Left lung (tissue), 10 donors: ENCODE results near the gene MTA1. TPM values are rescaled to one million over a fixed set of nuclear protein-coding genes. Genes with fewer than 3 reads are reported as not detected.

Experiments
- ATAC-seq: fragments of 200-7000 bp; cut with Tn5 transposase; one replicate; pipeline ENCODE4 v1.9.1; 2020; ENCODE audit warnings: moderate library complexity
- DNase-seq, 4 donors: peaks; one replicate each; pipeline ENCODE4 v3.0.0-alpha.2; 2013 to 2020
- H3K27ac ChIP-seq, 2 donors: fragments of 200-600 bp; sonication (generic) in 1 of 2; one replicate each; pipeline versions ENCODE4 v1.5.0 to v1.8.0; 2020 to 2021
- H3K27me3 ChIP-seq, 2 donors: fragments of 200-600 bp; sonication (generic) in 1 of 2; one replicate each; pipeline versions ENCODE4 v1.5.0 to v1.8.0; 2020 to 2021
- H3K36me3 ChIP-seq, 2 donors: fragments of 200-600 bp; sonication (generic) in 1 of 2; one replicate each; pipeline versions ENCODE4 v1.5.0 to v1.8.0; 2020 to 2021
- H3K4me1 ChIP-seq, 2 donors: fragments of 200-600 bp; one replicate each; pipeline ENCODE4 v1.8.0; 2021
- H3K4me3 ChIP-seq, 2 donors: fragments of 200-600 bp; sonication (generic) in 1 of 2; one replicate each; pipeline versions ENCODE4 v1.5.0 to v1.8.0; 2020 to 2021; ENCODE audit warnings: mild to moderate bottlenecking in 1 of 2
- H3K9me3 ChIP-seq, 2 donors: fragments of 200-600 bp; sonication (generic) in 1 of 2; one replicate each; pipeline versions ENCODE4 v1.5.0 to v1.8.0; 2020 to 2021
- intact Hi-C, 2 donors: fragments of 100-400 bp; cut with DNase I; formaldehyde crosslinking; loops; one replicate each; pipeline versions ENCODE4 v1.11.2 to v1.14.2; 2022
- polyA plus RNA-seq, 6 donors: library from polyadenylated mRNA; unstranded; fragments of 120-200 nt; gene quantifications; one replicate each; pipeline ENCODE4 v1.2.1, GENCODE V29; 2013; ENCODE audit not compliant: insufficient read length in 6 of 6
- total RNA-seq, 2 donors: library from RNA; stranded (reverse); fragmentation: NEBNext Ultra II Directional; extraction: Animal tissue kit (Norgen Biotek cat#: 25700); gene quantifications; one replicate each; pipeline ENCODE4 v1.2.1, GENCODE V29; 2021
- TF ChIP-seq, protein P1 (sequence below), 2 donors: fragments of 200-600 bp; sonication (generic) in 1 of 2; IDR thresholded peaks; one replicate each; pipeline versions ENCODE4 v1.5.0 to v1.8.0; 2021; ENCODE audit warnings: antibody characterized with exemption in 2 of 2
- donor health status: DM: no; HTN: yes; CAD: no.
- donor health status: DM: no; HTN: no; CAD: no.

The MTA1 gene
- total and polyA plus RNA-seq, 8 donors: 60.6 to 165 (median 118) TPM

- peak overlapping the region; percentile 50 to 66 for H3K4me3 ChIP-seq
- peaks cover 19 to 43% of the 10 kb centered on the region in 2 donors for H3K4me1 ChIP-seq
- H3K27me3 ChIP-seq: peaks cover 0 to 18% of the 10 kb centered on the region in 2 donors
- DNase-seq: peak in 1 of 4 donors; percentile 66
- H3K9me3 ChIP-seq: no peaks in the 10 kb centered on the region
- intact Hi-C loops: no loop called here
- no peak overlapping the region for H3K27ac ChIP-seq
- TF ChIP-seq, protein P1, sequence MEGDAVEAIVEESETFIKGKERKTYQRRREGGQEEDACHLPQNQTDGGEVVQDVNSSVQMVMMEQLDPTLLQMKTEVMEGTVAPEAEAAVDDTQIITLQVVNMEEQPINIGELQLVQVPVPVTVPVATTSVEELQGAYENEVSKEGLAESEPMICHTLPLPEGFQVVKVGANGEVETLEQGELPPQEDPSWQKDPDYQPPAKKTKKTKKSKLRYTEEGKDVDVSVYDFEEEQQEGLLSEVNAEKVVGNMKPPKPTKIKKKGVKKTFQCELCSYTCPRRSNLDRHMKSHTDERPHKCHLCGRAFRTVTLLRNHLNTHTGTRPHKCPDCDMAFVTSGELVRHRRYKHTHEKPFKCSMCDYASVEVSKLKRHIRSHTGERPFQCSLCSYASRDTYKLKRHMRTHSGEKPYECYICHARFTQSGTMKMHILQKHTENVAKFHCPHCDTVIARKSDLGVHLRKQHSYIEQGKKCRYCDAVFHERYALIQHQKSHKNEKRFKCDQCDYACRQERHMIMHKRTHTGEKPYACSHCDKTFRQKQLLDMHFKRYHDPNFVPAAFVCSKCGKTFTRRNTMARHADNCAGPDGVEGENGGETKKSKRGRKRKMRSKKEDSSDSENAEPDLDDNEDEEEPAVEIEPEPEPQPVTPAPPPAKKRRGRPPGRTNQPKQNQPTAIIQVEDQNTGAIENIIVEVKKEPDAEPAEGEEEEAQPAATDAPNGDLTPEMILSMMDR (IDR thresholded peaks at IDR 0.05): no peak
- no peak for ATAC-seq
- H3K36me3 ChIP-seq: peaks cover 0 to 4% of the 10 kb centered on the region in 2 donors
Observed at GRCh38 chr14:105418269-105419194, 1.1 kb upstream of the MTA1 start.

DNA sequence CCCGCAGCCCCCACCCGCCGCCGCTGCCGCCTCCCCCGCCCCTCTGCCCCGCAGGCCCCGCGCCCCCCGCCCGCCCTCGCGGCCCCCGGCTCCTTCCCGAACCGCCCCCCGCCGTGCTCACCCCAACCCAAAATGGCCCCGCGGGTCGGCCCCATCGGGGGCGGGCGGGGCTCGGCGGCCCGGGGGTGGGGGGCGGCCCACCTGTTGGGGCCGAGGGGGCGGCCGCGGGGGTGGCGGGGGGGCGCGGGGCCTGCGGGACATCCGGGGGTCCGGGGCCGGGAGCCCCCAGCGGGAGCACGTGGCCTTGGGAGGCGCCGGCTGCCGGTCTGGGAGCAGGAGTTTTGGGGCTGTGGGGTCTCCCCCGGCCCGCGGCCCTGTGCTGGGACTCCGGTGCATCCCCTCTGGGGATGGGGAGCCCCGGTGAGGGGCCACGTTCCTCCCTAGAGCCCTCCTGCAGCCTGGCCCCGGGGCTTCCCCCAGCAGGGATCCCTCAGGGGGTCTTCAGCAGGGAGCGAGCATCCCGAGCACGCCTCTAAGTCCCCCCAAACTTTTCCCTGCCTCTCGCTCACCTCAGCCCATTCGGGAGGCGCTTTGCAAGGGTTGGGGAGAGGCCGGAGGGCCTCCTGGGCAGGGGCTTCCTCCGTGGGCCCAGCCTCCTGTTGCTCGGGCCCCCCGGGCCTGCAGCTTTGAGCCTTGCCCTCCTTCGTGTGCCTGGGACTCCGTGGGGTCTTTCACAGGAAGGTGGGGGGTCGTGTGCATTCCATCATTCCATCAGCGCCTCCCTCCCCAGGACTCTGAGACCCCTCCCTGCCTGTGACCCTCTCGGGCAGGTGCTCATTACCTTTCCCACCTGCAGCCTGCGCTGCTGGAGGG lies 710 bp downstream of the MTA1 start:
- peaks cover 19 to 33% of the 10 kb centered on the region in 2 donors for H3K4me1 ChIP-seq
- TF ChIP-seq, protein P1 (IDR thresholded peaks at IDR 0.05): no peak
- ATAC-seq: no peak
- peaks cover 0 to 4% of the 10 kb centered on the region in 2 donors for H3K36me3 ChIP-seq
- peak in 1 of 4 donors; percentile 80 for DNase-seq
- no peaks in the 10 kb centered on the region for H3K9me3 ChIP-seq
- peak overlapping the region; percentile 59 to 69 for H3K4me3 ChIP-seq
- intact Hi-C loops: no loop called here
- H3K27me3 ChIP-seq: no peaks in the 10 kb centered on the region
- H3K27ac ChIP-seq: peak overlapping the region in 1 of 2 donors; percentile 37

- Histone ChIP-seq H3K4me1 (peaks cover 19 to 32% of the 10 kb centered on the region in 2 donors), H3K4me3 (peak overlapping the region; percentile 59 to 69), H3K36me3 (peaks cover 0 to 8% of the 10 kb centered on the region in 2 donors), H3K9me3 (no peaks in the 10 kb centered on the region), H3K27me3 (no peaks in the 10 kb centered on the region), H3K27ac (peak overlapping the region in 1 of 2 donors; percentile 37)
- ATAC-seq (no peak), DNase-seq (peak in 1 of 4 donors; percentile 76)
- TF ChIP-seq, protein P1 (IDR thresholded peaks at IDR 0.05): no peak
- intact Hi-C loops: no loop called here
Observed at GRCh38 chr14:105420974-105421674, 1.5 kb downstream of the MTA1 start.

DNA sequence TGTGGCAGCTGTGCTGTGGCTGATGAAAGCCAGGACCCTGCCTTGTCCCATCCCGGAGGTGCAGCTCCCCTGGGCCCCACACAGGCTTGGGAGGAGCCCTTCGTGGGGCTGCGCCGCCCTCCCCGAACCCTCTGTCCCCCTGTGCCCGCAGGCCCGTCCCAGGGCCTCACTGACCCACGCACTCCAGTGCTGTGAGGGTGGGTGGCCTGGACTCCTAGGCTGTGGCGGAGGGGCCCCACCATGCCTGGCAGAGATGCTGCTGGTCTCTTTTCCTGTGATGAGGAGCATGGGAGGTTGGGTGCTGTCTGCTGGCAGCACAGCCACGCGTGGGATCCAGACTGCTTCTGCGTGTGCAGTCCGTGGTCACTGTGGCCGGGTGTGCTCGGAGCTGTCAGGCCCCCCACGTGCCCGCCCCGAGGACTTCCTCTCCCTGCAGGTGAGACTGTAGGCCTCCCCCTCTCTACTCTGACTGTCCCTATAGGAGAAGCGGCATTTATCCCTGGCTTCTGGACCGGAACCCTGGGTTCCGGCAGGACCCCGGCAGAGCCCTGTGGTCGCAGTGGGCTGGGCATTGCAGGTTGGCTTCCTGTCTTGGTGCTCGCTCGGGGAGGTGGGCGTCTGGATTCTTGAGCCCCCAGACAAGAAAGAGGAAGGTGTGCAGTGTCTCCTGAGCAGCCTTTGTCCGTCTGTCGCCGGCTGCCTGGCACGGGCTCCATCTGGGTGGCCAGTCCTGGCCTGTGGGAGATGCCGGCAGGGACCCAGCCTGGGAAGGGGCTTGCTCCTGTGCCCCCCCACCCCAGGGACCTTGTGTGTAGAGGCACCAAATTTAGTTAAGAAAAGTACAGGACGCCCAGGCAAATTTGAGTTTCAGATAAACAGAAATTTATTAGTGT lies 2.3 kb downstream of the MTA1 start:
- TF ChIP-seq, protein P1 (IDR thresholded peaks at IDR 0.05): no peak
- ATAC-seq: no peak
- H3K27me3 ChIP-seq: no peaks in the 10 kb centered on the region
- peak overlapping the region in 1 of 2 donors; percentile 8 for H3K27ac ChIP-seq
- H3K36me3 ChIP-seq: peaks cover 0 to 16% of the 10 kb centered on the region in 2 donors
- peak overlapping the region in 1 of 2 donors; percentile 69 for H3K4me3 ChIP-seq
- DNase-seq: peak in 1 of 4 donors; percentile 65
- no peaks in the 10 kb centered on the region for H3K9me3 ChIP-seq
- H3K4me1 ChIP-seq: peaks cover 19 to 32% of the 10 kb centered on the region in 2 donors
- intact Hi-C loops: no loop called here
